Fibroblast of pulmonary artery (primary cell): ENCODE data around the gene SREK1.

Source experiments
- DNase-seq: peaks from one replicate; pipeline ENCODE4 v3.0.0-alpha.2; 2010; ENCODE audit warnings: low read depth
- H3K4me3 ChIP-seq: replicated peaks from 2 replicates; pipeline ENCODE4 v1.5.1; 2011; ENCODE audit warnings: low read depth, mild to moderate bottlenecking, control low read depth, low read length, moderate library complexity
- CTCF ChIP-seq: IDR thresholded peaks from 2 replicates; pipeline ENCODE4 v1.5.1; 2011; ENCODE audit warnings: mild to moderate bottlenecking, control low read depth, low read length, inconsistent platforms; ENCODE audit errors: missing control alignments

SREK1 gene

DNA sequence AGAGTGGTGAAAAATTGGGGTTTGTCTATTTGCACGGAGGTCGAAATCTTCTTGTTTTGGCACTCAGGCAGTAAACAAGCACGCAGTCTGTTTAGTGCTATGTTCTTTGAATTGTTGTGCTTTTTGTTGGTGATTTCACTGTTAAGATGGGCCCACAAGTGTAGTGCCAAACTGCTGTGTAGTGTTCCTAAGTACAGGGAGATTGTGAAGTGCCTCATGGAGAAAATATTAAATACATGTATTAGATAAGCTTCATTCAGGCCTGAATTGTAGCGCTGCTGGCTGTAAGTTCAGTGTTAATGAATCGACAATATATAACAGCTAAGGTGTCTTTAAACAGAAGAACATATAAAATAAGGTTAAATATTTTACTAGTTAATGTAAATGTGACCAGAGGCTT is 17.3 kb downstream of the SREK1 start:
- no peak overlapping the region for H3K4me3 ChIP-seq
- DNase-seq = no peak
- TF ChIP-seq CTCF = no peak

- no peak overlapping the region for H3K4me3 ChIP-seq
- peak; percentile 18 for DNase-seq
- TF ChIP-seq CTCF = no peak
These were observed 20.1 kb downstream of the SREK1 start for GRCh38 chr5:66164044-66164790.

DNA sequence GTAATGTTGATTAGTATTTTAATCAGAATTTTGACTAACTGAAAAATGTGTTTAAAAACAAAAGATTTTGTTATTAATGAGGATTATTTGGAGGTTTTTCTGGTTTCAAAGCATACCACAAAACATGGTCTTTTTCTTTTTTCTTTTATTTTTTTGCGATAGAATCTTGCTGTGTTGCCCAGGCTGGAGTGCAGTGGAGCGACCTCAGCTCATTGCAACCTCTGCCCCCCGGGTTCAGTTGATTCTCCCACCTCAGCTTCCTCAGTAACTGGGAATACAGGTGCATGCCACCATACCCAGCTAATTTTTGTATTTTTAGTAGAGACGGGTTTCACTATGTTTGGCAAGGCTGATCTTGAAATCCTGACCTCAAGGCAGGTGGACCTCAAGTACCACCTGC is 24.1 kb downstream of the SREK1 start:
- no peak overlapping the region for H3K4me3 ChIP-seq
- no peak for DNase-seq
- no peak for TF ChIP-seq CTCF

DNA sequence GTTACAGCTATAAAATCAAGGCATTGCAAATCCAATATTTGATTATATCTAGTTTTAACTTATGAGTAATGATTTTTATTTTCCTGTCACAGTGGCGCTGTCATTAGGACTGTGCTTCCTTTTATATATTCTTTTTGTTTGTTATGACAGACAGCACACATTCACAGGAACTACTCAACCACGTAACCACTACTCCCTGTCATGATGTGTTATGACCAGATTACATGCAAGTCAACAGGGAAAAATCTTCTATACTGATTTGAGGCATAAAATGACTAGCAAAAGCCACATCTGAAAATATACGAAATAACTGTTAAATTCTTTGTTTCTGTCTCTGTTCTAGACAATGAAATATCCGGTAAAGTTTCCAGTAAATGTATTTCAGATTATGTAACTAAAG is 25.4 kb downstream of the SREK1 start:
- no peak overlapping the region for H3K4me3 ChIP-seq
- DNase-seq = no peak
- TF ChIP-seq CTCF = no peak

- H3K4me3 ChIP-seq = no peak overlapping the region
- DNase-seq = no peak
- TF ChIP-seq CTCF = no peak
These were observed 26.3 kb downstream of the SREK1 start for GRCh38 chr5:66170195-66170919.

- H3K4me3 ChIP-seq = no peak overlapping the region
- peak; percentile 75 for DNase-seq
- peak; percentile 54 for TF ChIP-seq CTCF
These were observed 27.5 kb downstream of the SREK1 start for GRCh38 chr5:66171349-66172344.
